CD4-positive, alpha-beta T cell treated with Interleukin-21 for 1 hour (primary cell): ENCODE measurements around the gene MTFR2.
"Not testable (repeated sequence)": the region's sequence is repeated elsewhere in the genome, so short reads cannot be mapped to it uniquely, and the experiment has no call there.

Experiments used
- DNase-seq: peaks from one replicate; pipeline ENCODE4 v3.0.0-alpha.2; 2020

Gene MTFR2

DNA sequence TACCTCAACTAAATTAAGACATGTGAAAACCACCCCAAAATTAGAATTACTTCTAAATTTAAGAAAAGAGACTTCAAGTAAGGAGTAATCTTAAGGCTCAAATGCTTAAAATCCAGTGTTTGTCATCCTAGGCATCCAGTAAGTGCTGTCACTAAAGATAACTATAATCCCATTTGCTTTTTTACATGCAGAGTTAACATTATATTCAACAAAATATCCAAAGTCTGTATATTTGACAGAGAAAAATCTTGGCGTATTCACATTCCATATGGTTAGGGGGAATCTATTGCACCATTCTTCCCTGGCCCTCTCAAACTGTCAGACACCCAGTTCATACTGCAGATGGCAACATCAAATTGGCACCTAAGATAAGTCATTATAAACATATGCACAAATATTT, 17.4 kb downstream of the MTFR2 start:
- no peak for DNase-seq

DNA sequence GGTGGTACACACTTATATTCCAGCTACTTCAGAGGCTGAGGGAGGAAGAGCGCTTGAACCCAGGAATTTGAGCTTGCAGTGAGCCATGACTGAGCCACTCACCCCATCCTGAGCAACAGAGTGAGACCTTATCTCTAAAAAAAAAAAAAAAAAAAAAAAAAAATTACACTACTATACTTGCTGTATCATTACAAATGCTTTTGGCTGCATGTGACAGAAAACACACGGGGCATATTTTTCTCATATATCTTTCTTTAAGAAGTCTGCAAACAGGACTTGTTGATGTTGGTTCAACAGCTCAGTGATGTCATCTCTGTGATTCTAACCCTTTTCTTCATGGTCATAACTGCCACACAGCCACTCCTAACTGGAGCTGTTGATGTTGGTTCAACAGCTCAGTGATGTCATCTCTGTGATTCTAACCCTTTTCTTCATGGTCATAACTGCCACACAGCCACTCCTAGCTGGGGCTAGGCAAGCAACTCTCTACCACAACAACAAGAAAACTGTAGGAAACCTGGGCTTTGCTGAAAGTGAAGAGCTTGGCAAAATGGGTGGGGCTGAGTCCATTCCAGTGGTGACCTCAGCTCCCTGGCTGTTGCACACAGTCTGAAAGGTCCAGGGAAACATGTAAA, 19.8 kb downstream of the MTFR2 start:
- no peak for DNase-seq

DNA sequence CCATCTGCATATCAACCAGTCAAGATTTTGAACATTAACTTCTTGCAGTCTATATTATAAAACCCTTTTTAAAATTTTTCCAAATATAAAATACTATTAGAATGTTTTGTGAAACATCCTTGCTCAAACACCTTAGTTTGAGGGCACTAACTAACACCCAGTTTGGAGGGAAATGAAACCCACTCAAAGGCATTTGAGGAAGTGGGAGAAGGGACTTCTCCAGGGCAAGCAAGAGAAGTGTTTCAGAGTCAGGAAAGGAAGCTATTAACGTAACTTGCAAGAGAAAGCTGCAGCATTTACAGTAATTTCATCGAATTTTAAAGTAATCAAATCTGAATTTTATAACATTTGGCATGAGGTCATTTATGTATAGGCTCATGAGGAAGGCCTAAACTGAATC, 21.3 kb downstream of the MTFR2 start:
- no peak for DNase-seq

DNA sequence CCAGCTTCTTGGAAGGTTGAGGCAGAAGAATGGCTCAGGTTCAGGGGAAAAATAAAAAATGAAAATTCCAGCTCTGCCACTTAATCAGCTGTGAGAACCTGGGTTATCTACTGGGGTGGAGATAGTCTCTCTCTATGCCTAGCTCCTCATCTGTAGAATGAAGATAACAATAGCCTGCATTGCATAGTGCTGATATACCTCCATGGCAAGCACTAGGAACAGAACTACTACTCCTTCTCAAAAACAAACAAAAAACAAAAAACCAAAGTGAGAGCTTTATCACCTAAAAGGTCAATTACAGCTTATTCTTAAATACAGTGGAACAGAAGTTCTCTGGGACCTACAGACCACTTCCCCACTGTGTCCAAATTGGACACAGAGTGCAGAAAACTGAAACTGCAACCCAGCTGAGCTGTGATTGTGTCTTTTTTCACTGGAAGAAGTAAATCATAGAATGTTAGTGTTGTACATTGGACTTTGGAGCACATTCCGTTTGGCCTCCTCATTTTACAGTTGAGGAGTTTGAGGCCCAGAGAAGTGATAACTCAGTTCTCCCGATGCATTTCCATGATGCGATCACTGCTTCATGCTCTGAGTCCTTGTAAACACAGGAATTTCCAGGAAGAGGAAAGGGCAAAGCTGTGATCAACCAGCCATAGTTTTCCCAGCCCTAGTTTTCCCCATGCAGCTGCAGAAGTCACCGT, 23.3 kb downstream of the MTFR2 start:
- DNase-seq = no peak

DNA sequence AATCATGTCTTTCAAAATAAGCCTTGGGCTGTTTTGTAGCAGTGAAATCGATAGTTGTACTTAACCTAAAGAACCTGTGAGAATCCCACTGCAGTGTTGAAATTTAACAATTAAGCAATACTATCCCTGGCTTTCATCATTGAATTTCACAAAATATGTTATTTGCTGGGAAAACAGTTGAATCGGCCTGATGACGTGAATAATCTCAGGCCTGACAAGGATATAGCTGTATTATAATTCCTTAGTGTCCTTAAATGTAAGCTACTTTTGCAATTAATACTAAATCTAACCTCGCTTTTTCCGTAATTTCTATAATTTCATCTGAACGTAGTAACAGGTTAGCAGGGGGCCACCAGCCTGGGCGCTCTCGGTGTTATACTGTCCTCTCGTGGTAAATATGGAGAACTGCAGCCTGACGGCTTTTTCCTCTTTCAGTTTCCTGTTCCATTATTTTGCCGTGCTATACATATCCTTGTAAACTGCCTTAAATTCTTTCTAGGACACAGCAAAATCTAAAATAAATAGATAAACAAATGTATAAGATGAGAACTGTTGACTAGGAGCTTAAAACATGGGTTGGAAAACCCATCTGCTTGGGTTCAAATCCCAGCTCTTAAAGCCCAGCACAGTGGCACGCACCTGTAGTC, 24.0 kb downstream of the MTFR2 start:
- peak; percentile 64 for DNase-seq

DNA sequence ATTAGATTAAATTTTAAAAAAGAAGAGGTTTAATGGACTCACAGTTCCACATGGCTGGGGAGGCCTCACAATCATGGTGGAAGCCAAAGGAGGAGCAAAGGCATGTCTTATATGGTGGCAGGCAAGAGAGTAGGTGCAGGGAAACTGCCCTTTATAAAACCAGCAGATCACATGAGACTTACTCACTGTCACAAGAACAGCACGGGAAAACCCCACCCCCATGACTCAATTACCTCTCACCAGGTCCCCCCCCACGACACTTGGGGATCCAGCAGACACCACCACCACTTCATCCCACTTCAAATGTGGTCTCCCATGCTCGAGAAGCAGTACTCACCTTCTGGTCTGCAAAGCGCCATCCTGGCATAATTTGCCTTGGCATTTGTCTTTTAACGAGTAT, 24.6 kb downstream of the MTFR2 start:
- no peak for DNase-seq

DNA sequence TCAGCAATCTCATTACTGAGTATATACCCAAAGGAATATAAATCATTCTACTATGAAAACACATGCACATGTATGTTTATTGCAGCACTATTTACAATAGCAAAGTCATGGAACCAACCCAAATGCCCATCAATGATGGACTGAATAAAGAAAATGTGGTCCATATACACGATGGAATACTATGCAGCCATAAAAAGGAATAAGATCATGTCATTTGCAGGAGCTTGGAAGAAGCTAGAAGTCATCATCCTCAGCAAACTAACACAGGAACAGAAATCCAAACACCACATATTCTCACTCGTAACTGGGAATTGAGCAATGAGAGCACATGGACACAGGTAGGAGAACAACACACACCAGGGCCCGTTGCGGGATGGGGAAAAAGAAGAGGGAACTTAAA, 25.1 kb downstream of the MTFR2 start:
- not testable (repeated sequence) for DNase-seq

DNA sequence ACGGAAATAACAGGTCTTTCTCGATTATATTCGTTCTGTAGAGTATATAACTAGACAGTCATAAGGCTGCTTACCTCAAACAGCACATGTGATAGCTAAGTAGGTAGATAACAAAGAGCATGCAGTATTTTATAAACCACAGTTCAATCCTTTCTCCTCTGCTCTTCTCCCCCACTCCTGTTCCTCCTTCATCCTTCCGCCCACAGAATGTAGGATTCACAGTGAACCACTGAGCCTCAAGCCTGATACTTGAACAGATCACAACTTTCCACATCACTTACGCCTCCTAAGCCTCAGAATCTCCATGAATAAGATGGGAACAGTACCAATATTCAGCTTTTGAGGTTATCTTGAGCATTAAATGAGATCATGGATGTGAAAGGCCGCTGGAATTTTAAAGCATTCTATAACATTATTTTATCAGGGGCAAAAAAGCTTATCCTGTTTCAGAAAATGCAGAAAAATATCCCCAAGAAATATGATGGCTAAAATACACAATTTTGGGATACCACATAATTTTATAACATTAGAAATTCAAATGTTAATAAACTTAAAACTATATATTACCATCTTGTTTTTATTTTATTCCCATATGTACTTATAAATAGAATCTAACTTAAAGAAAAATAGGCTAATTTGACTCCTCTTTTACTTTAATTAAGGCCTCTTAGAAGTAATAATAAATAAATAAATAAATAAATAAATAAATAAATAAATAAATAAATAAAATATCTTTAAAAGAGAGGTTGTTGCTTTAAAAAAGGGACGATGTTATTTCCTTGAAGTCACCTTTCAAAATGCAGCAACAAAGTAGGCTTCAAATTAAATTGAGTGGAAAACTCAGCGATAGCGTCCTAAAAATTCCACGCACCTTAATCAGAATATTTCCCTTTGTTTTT, 33.4 kb downstream of the MTFR2 start:
- no peak for DNase-seq

DNA sequence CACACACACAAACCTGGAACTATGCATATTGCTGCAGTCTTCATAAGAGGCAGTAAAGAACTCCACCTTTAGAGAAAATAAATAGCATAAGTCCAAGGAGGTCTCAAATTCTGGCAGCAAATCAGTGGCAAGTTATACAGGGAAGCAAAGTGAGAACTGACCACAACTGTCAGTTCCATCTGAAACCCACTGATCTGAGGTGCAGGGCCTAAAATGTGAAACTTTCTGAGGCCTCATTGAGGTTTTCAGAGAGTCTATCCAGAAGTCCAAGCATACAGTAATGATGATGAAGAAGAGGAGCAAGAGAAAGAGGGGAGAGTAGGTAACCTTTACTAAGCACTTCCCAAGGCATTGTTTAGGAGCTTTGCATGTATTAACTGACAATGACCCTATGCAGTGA, 36.3 kb downstream of the MTFR2 start:
- DNase-seq = no peak

DNA sequence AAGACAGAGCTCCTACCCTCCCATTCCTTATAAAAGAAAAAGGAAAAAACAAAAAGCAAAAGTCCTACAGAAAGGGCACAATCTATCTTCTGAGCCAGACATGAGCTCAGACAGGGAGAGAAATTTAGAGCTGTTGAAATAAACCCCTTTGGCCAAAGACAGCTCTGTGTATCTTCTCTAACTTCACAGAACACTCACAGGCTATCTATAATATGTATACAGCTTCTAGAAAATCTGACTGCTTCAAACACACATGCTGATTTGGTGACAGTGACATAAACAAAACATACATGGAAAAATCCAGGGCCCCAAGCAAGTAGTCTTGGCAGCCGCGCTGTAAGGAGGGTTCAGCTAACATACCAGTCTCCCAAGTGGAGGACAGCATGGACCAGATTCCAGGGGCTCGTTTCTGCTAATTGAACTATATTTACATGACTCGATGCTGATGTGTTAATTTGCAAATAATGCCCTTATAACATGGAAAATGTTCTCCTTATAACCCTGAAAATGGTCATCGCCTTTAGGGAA, 37.0 kb downstream of the MTFR2 start:
- DNase-seq = no peak

DNA sequence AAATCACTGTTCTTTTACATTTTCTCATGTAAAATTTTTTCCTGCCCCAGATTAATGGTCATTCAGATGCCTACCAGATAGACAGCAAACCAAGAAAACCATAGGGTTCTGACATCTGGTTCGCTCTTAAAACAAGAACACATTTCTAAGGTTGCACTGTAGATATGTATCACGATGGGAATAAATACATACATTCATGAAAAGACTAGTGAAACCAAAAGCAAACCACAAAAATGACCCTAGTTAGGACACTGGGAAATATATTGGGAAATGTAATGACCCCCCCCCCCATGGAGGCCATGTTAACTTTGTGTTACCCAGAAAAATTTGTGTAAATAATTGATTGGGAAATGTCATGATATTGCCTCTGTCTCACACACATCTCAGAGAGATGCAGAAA, 37.5 kb downstream of the MTFR2 start:
- DNase-seq = no peak

DNA sequence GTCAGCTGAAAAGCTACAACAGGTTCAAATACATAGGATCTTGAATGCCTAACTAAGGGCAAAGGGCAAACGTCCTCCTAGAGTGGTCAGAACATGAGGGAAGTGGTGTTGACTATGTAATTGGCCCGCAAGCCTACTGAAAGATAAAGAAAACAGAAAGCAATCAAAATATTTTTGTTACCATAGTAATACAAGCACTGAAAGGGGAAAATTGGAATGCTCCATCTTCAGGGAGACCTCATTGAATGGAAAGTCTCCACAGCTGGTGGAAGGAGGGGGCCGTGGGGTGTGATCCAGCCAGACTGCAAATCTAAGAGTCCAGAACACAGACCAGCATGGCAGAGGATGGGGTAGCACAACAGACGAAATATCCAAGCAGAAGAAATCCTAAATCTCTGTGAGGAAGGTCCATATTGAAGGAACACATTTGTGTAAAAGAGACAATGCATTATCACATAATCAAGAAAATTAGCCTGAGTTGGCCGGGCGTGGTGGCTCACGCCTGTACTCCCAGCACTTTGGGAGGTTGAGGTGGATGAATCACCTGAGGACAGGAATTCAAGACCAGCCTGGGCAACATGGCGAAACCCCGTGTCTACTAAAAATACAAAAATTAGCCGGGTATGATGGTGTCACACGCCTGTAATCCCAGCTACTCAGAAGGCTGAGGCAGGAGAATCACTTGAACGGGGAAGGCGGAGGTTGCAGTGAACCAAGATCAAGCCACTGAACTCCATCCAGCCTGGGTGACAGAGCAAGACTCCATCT, 39.5 kb downstream of the MTFR2 start:
- DNase-seq = no peak

DNA sequence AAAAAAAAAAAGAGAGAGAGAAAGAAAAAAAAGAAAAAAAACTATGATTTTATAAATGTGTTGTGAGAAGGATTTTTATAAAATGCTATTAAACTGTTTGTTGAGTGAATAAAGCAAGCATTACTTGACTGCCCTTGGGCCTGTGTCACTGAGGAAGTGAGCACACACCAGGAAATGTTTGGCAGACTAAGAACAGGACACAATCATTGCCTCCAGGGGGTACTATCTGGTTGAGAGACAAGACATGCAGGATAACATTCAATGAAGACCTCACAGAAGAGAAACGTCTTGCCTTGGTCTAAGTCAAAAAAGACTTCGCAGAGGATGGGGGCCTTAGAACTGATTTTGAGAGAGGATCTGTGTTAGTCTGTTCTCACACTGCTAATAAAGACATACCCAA, 40.6 kb downstream of the MTFR2 start:
- no peak for DNase-seq

DNA sequence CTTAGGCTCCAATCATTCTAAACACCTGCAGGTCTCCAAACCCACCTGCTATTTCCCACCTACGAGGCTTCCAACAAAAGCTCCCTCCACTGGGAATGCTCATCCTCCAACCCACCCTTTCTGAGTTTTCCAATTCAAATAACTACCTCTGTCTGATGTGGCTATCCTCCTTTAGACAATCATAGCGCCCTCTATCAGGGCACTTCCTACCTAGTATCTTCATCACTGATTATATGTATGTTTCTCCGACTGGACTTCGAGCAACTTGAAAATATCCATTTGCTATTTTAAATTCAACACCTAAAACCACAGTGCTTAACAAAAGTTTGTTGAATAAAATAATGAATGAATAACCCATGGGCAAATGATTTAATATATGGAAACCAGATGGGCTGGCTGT, 41.3 kb downstream of the MTFR2 start:
- no peak for DNase-seq

DNA sequence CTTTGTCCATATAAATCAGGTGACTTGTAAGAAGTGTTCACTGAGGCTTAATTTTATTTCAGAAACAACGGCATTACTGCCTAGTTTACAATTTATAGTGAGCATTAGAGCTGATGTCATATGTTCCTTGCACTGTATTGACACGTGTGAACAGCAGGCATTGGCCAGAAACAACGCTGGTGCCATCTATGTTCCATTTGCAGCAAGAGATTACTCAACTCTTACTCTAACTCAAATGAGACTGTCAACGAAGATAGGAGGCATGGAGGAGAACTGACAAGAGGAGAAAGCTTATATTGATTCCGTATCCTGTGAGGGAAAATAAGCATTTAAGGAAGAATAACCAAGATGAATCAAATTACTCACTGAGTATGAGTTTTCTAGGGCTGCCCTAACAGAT, 48.4 kb downstream of the MTFR2 start:
- DNase-seq = no peak

DNA sequence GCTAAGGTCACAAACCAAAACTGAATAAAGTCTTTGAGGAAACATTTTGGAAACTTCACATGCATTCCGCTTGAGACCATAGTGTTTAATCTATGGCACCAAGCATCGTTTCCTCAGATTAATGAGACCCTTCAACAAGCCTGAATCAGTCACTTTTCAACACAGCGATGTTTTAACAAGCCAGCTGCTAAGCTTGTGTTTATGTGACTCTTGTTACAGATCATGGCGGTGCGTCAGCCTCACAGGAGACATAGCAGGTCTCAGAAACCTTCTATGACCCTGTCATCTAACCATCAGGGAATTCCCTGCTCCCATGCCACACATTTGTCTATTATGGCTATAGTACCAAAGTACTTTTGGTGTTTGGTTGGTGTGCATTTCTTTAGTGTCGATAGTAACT, 57.2 kb downstream of the MTFR2 start:
- DNase-seq = no peak

DNA sequence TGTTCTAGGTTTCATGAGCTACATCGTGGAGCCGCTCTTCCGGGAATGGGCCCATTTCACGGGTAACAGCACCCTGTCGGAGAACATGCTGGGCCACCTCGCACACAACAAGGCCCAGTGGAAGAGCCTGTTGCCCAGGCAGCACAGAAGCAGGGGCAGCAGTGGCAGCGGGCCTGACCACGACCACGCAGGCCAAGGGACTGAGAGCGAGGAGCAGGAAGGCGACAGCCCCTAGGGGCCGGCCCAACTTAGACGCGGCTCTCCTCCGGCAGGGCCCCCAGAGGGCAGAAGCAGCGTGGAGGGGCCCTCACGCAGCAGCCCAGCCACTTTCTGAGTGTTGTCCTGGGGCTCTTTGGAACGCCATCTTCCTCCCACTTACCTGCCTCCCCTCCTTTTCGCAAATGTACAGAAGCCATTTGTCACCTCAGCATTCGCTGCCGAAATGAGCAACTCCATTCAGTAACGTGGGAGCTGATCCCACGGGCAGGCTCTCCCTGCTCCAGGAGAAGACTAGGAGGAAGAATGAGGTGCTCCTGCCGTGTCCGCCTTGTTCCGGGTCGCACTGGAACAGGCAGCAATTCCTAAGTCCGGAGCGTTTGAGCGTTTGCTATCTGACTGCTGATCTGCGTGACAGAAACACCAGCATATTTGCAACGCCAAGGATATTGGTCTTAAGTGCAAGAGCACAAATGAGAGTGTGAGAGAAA, 58.4 kb downstream of the MTFR2 start:
- no peak for DNase-seq

DNA sequence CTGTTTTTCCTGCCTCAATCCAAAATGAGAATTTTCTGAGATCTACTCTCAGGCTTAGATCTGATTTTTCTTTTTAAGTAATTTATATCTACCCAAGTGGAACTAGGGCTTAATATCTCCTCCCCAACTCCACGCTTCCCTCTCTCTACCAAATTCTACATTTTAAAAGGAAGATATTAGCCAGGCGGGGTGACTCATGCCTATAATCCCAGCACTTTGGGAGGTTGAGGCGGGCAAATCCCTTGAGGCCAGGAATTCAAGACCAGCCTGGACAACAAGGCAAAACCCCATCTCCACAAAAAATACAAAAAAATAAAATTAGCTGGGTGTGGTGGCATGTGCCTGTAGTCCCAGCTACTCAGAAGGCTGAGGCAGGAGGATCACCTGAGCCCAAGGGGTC, 61.0 kb downstream of the MTFR2 start:
- no peak for DNase-seq

DNA sequence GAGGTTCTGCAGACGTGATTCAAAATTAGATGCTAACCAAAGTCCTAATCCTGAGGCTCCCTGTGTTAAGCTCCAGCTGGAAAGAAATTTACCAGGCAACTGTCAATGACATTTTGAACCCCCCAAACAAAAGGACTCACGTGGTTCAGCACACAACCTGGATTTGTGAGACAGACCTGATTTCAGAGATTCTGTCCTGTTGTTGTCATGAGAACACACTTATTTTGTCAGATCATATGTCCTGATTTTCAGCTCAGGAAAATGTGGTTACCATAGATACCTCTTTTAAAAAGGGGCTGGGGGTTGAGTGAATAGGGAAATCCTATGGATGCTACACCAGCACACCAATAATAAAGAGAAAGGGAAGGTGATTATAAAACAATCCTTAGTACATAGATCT, 61.6 kb downstream of the MTFR2 start:
- DNase-seq = no peak

DNA sequence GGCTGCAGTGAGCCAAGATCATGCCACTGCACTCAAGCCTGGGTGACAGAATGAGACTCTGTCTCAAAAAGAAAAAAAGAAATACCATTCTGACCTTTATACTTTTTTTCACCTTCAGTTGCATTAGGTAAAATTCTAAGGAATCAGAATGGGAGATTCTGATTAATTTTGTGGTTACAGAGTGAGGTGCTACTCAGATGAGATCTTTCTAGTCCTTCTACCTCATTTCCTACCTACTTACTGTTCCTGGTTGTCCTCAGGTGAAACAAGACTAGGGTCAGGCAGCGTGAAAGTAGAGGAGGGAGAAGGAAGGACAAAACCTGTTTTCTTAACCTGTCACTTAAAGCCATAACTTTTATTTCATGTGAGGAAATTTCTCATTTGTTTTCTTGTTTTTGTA, 63.7 kb downstream of the MTFR2 start:
- no peak for DNase-seq

DNA sequence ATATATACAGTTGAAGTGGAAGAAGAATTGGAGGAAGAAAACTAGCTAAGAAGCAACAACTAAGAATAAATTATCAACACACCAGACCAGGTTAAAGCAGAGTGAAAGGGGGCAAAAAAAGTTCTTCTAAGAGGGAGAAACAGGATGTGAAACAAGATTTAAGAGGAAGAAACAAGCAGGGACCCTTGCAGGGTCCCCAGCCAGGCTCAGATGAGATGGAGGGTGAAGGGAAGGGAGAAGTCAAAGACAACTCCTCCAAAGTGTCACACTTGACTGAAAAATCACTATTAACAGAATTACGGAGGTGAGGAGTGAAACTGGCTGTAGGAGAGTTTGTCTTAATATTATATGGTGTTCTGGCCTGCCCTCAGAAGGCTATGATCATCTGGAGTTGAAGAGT, 65.4 kb downstream of the MTFR2 start:
- no peak for DNase-seq

DNA sequence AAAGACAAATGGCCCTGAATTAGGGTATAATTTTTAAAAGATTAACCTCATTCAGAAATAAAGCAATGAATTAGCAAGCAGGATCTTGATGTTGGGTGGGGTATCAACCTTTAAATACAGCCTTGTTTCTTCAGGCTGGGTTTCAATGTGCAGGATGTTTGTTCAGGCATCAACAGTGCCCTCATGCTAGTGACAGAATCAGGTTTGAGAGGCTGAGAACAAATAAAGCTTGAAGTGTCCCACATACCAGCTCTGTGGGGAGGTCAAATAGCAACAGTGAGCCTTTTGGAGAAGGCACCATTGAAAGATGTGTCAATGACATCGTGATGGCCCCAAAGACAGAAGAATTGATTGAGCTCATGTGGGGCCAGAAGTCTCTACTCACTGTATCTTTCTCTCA, 68.2 kb downstream of the MTFR2 start:
- no peak for DNase-seq
